H1 (cell line): ENCODE results near the gene CUL9. TPM values are rescaled to one million over a fixed set of nuclear protein-coding genes. Genes with fewer than 3 reads are reported as not detected.

Source experiments
- CTCF ChIA-PET: fragments of 300-600 bp; sonication (Branson Sonifier 250); formaldehyde crosslinking; loops from one replicate; lab custom pipeline; 2021; ENCODE audit not compliant: partially characterized antibody; lab: Charles Lee
- POLR2A ChIA-PET: fragments of 300-600 bp; sonication (Branson Sonifier 250); formaldehyde crosslinking; loops from one replicate; lab custom pipeline; 2021; ENCODE audit warnings: inconsistent platforms; ENCODE audit not compliant: partially characterized antibody; lab: Charles Lee
- DNase-seq, 2 experiments: peaks; one replicate each; pipeline versions ENCODE4 v3.0.0 to v3.0.0-alpha.2; 2010 to 2022; ENCODE audit warnings: low spot score in 2 of 2, low read depth in 1 of 2, mixed read lengths in 1 of 2
- FAIRE-seq: peaks from 2 replicates; lab custom pipeline; 2011; peaks lifted over from hg19 to GRCh38; lab: Jason Lieb, UNC
- H2AFZ ChIP-seq: 2 replicates; pipeline ENCODE4 v1.8.1; 2012; ENCODE audit warnings: low read length, inconsistent platforms
- H2AK5ac ChIP-seq: 2 replicates; pipeline ENCODE4 v1.6.1; 2013; ENCODE audit warnings: low read depth, low read length
- H2BK120ac ChIP-seq: replicated peaks from 2 replicates; pipeline ENCODE3; 2013; ENCODE audit warnings: low read depth, low read length, inconsistent platforms
- H2BK12ac ChIP-seq: 2 replicates; pipeline ENCODE4 v1.6.1; 2013; ENCODE audit warnings: low read depth, low read length
- H2BK15ac ChIP-seq: 2 replicates; pipeline ENCODE4 v1.6.1; 2013; ENCODE audit warnings: low read length
- H2BK20ac ChIP-seq: 2 replicates; pipeline ENCODE4 v1.6.1; 2013; ENCODE audit warnings: low read length
- H2BK5ac ChIP-seq: 2 replicates; pipeline ENCODE4 v1.6.1; 2013; ENCODE audit warnings: low read depth, low read length
- H3K14ac ChIP-seq: 2 replicates; pipeline ENCODE4 v1.6.1; 2013; ENCODE audit warnings: inconsistent platforms; ENCODE audit not compliant: insufficient read length
- H3K18ac ChIP-seq: 2 replicates; pipeline ENCODE4 v1.6.1; 2013; ENCODE audit warnings: low read length; ENCODE audit errors: extremely low read depth
- H3K23ac ChIP-seq: 2 replicates; pipeline ENCODE4 v1.6.1; 2013; ENCODE audit warnings: inconsistent platforms; ENCODE audit not compliant: insufficient read length
- H3K23me2 ChIP-seq: 2 replicates; pipeline ENCODE4 v1.6.1; 2013; ENCODE audit warnings: low read depth, low read length
- H3K27ac ChIP-seq: 2 replicates; pipeline ENCODE4 v1.6.1; 2011; ENCODE audit warnings: low read depth, low read length, inconsistent platforms
- H3K27me3 ChIP-seq, 4 experiments: replicated peaks in 1 of 4; 1 replicate in 1 of 4; 2 replicates in 3 of 4; pipeline versions ENCODE4 v1.6.1 to v1.8.1; 2011 to 2013; ENCODE audit warnings: low read length in 3 of 4, mild to moderate bottlenecking in 3 of 4, inconsistent platforms in 2 of 4, mixed read lengths in 2 of 4, moderate library complexity in 1 of 4; ENCODE audit not compliant: control insufficient read depth in 3 of 4, insufficient read depth in 3 of 4; ENCODE audit errors: extremely low read depth in 1 of 4
- H3K36me3 ChIP-seq, 4 experiments: 2 replicates each; pipeline versions ENCODE4 v1.6.1 to v1.8.1; 2011 to 2013; ENCODE audit warnings: mild to moderate bottlenecking in 4 of 4, low read length in 3 of 4, moderate library complexity in 2 of 4, control low read depth in 1 of 4, inconsistent platforms in 1 of 4; ENCODE audit not compliant: insufficient read depth in 4 of 4, control insufficient read depth in 2 of 4
- H3K4ac ChIP-seq: replicated peaks from 2 replicates; pipeline ENCODE3; 2013; ENCODE audit warnings: low read length, low read depth, mixed read lengths, inconsistent platforms; ENCODE audit not compliant: insufficient read length
- H3K4me1 ChIP-seq, 4 experiments: replicated peaks in 1 of 4; 1 replicate in 1 of 4; 2 replicates in 3 of 4; pipeline versions ENCODE4 v1.6.1 to v1.8.1; 2011 to 2013; ENCODE audit warnings: low read length in 3 of 4, inconsistent platforms in 2 of 4, mixed read lengths in 1 of 4; ENCODE audit not compliant: insufficient read depth in 4 of 4, control insufficient read depth in 3 of 4
- H3K4me2 ChIP-seq, 2 experiments: 2 replicates each; pipeline versions ENCODE4 v1.6.1 to v1.8.1; 2011 to 2013; ENCODE audit warnings: low read depth in 2 of 2, low read length in 2 of 2, control low read depth in 1 of 2, inconsistent platforms in 1 of 2, mild to moderate bottlenecking in 1 of 2; ENCODE audit not compliant: insufficient read depth in 1 of 2
- H3K4me3 ChIP-seq, 4 experiments: fragments of 200-600, 300-600 bp in 1 of 4; sonication (generic), shearing (Covaris generic), sonication (Bioruptor Twin) in 1 of 4; 2 replicates each; pipeline versions ENCODE4 v1.5.1 to v1.8.1; 2011 to 2016; ENCODE audit warnings: low read length in 4 of 4, low read depth in 3 of 4, control low read depth in 2 of 4, inconsistent platforms in 2 of 4, mild to moderate bottlenecking in 2 of 4, mixed read lengths in 1 of 4, moderate library complexity in 1 of 4; ENCODE audit not compliant: insufficient read depth in 2 of 4; ENCODE audit errors: extremely low read depth in 1 of 4
- H3K56ac ChIP-seq: replicated peaks from 2 replicates; pipeline ENCODE3; 2013; ENCODE audit warnings: low read depth, mild to moderate bottlenecking, mixed read lengths, low read length, inconsistent platforms; ENCODE audit not compliant: insufficient read length
- H3K79me1 ChIP-seq: 2 replicates; pipeline ENCODE4 v1.6.1; 2013; ENCODE audit warnings: low read depth, low read length, control low read depth
- H3K79me2 ChIP-seq, 2 experiments: 2 replicates each; pipeline versions ENCODE4 v1.6.1 to v1.8.1; 2012 to 2013; ENCODE audit warnings: low read length in 2 of 2, mild to moderate bottlenecking in 2 of 2, inconsistent platforms in 1 of 2; ENCODE audit not compliant: insufficient read depth in 2 of 2, control insufficient read depth in 1 of 2
- H3K9ac ChIP-seq, 4 experiments: replicated peaks in 1 of 4; 1 replicate in 1 of 4; 2 replicates in 3 of 4; pipeline versions ENCODE4 v1.6.1 to v1.8.1; 2011 to 2013; ENCODE audit warnings: low read depth in 3 of 4, low read length in 3 of 4, control low read depth in 2 of 4, mild to moderate bottlenecking in 2 of 4, moderate library complexity in 2 of 4, inconsistent platforms in 1 of 4; ENCODE audit errors: extremely low read depth in 1 of 4
- H3K9me3 ChIP-seq, 2 experiments: 2 replicates each; pipeline versions ENCODE4 v1.6.1 to v1.8.1; 2012 to 2013; ENCODE audit warnings: mild to moderate bottlenecking in 2 of 2, moderate library complexity in 2 of 2, control low read depth in 1 of 2, inconsistent platforms in 1 of 2, low read depth in 1 of 2, low read length in 1 of 2, mixed read lengths in 1 of 2; ENCODE audit not compliant: insufficient read depth in 2 of 2
- H4K20me1 ChIP-seq, 2 experiments: replicated peaks in 1 of 2; 2 replicates each; pipeline versions ENCODE3 to v1.8.1; 2011 to 2013; ENCODE audit warnings: inconsistent platforms in 2 of 2, low read length in 2 of 2, mild to moderate bottlenecking in 1 of 2; ENCODE audit not compliant: insufficient read depth in 2 of 2, control insufficient read depth in 1 of 2
- H4K5ac ChIP-seq: 2 replicates; pipeline ENCODE4 v1.6.1; 2013; ENCODE audit warnings: low read length, low read depth, mixed read lengths, inconsistent platforms; ENCODE audit not compliant: insufficient read length
- H4K8ac ChIP-seq: 2 replicates; pipeline ENCODE4 v1.8.0; 2013; ENCODE audit warnings: mild to moderate bottlenecking, moderate library complexity, low read length, inconsistent platforms; ENCODE audit not compliant: insufficient read depth; ENCODE audit errors: extremely low read depth
- H4K91ac ChIP-seq: replicated peaks from 2 replicates; pipeline ENCODE3; 2013; ENCODE audit warnings: low read length, mixed read lengths, inconsistent platforms; ENCODE audit not compliant: insufficient read length
- BCL11A ChIP-seq, 2 experiments: IDR thresholded peaks; one replicate each; pipeline ENCODE4 v1.6.1; 2011; ENCODE audit warnings: low read depth in 2 of 2, low read length in 2 of 2, mild to moderate bottlenecking in 2 of 2
- CBX8 ChIP-seq: fragments of 300-800, 300-1000 bp; sonication (generic); IDR thresholded peaks from 2 replicates; pipeline ENCODE4 v1.7.1; 2016; ENCODE audit warnings: low read depth, low read length, borderline replicate concordance
- CHD1 ChIP-seq: IDR thresholded peaks from 2 replicates; pipeline ENCODE4 v1.6.1; 2012; ENCODE audit warnings: low read depth, low read length, improper control_type of control experiment
- EZH2 ChIP-seq: fragments of 200-600 bp; sonication (generic); IDR thresholded peaks from 2 replicates; pipeline ENCODE4 v1.7.1; 2012; ENCODE audit warnings: low read depth, mild to moderate bottlenecking, moderate library complexity, low read length, inconsistent platforms; ENCODE audit not compliant: severe bottlenecking
- FOSL1 ChIP-seq: IDR thresholded peaks from 2 replicates; pipeline ENCODE4 v1.6.1; 2011; ENCODE audit warnings: mild to moderate bottlenecking, low read depth, low read length, moderate library complexity; ENCODE audit not compliant: insufficient read depth
- GTF2F1 ChIP-seq: IDR thresholded peaks from 2 replicates; pipeline ENCODE4 v1.6.1; 2012; ENCODE audit warnings: low read depth, low read length, improper control_type of control experiment, borderline replicate concordance
- KDM1A ChIP-seq: fragments of 200-600, 300-600 bp; sonication (generic); IDR thresholded peaks from 2 replicates; pipeline ENCODE4 v1.7.1; 2016; ENCODE audit warnings: mild to moderate bottlenecking, low read length, borderline replicate concordance
- KDM4A ChIP-seq: IDR thresholded peaks from one replicate; pipeline ENCODE4 v1.7.1; 2012; ENCODE audit warnings: low read depth, mild to moderate bottlenecking, moderate library complexity, low read length, inconsistent platforms; ENCODE audit not compliant: severe bottlenecking
- KDM5A ChIP-seq: fragments of 200-600 bp; IDR thresholded peaks from 2 replicates; pipeline ENCODE4 v1.7.1; 2012; ENCODE audit warnings: mild to moderate bottlenecking, low read length, inconsistent platforms, mixed read lengths
- PHF8 ChIP-seq: fragments of 200-600 bp; sonication (generic); conservative IDR thresholded peaks from 2 replicates; pipeline ENCODE4 v1.7.1; 2012; ENCODE audit warnings: low read depth, mild to moderate bottlenecking, inconsistent platforms, low read length, moderate library complexity
- RXRA ChIP-seq: IDR thresholded peaks from 2 replicates; pipeline ENCODE4 v1.6.1; 2011; ENCODE audit warnings: low read depth, mild to moderate bottlenecking, low read length, moderate library complexity; ENCODE audit not compliant: insufficient read depth
- TBP ChIP-seq: IDR thresholded peaks from 2 replicates; pipeline ENCODE4 v1.6.1; 2011; ENCODE audit warnings: low read depth, low read length, improper control_type of control experiment
- polyA plus RNA-seq, 7 experiments: library from polyadenylated mRNA; depleted of rRNA in 3 of 7; stranded (reverse) in 5 of 7; unstranded in 2 of 7; fragments of >200 nt in 5 of 7; fragments of 200-250 nt in 2 of 7; gene quantifications; 1 replicate in 5 of 7; 2 replicates in 1 of 7; 4 replicates in 1 of 7; pipeline versions ENCODE4 v1.2.1 to v1.2.3, GENCODE V29; 2011 to 2013; ENCODE audit warnings: missing spikeins in 2 of 7, mixed read lengths in 2 of 7
- total RNA-seq: library from RNA; stranded (reverse); fragmentation: NEBNext Ultra II Directional; extraction: Animal tissue kit (Norgen Biotek cat#: 25700); gene quantifications from 2 replicates; pipeline ENCODE4 v1.2.1, GENCODE V29; 2021
- TF ChIP-seq, protein P1 (sequence below): IDR thresholded peaks from 2 replicates; pipeline ENCODE4 v1.6.1; 2012; ENCODE audit warnings: inconsistent platforms

CUL9 gene
- total and polyA plus RNA-seq, 2 of the 8 experiments (the other 6 are each of a cell fraction or from before 2014, with no cell fraction given) = 7.7 to 9.8 TPM

DNA sequence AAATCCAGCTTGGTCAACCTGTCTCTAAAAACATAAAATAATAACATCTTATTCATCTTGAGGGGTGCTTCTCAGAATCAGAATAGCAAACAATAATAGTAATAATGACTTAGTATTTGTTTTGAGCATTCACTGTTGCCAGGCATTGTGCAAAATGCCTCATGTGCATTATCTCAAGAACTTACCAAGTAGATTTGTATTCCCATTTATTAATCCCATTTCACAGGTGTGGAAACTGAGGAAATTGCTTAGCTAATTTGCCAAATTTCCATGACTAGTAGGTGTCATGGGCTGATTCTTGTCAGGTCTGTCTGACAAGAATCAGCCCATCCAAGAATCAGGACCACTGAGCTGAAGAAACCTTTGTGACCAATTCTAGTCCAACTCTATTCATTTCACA is 66.8 kb downstream of the CUL9 start:
- Histone ChIP-seq H3K4me1 (peaks cover 4 to 7% (median 6%) of the 10 kb centered on the region in 4 experiments), H4K8ac (no peak overlapping the region), H3K9me3 (no peaks in the 10 kb centered on the region), H2BK20ac (no peak overlapping the region), H3K36me3 (no peaks in the 10 kb centered on the region), H3K23me2 (peaks cover 14% of the 10 kb centered on the region; the same call in 1 of the 2 replicates), H3K4me3 (no peak overlapping the region), H2AK5ac (no peak overlapping the region), H4K5ac (no peak overlapping the region), H4K20me1 (no peaks in the 10 kb centered on the region), H2BK12ac (no peak overlapping the region), H3K4me2 (no peak overlapping the region; a peak in 1 of 4 replicates), H3K79me2 (no peaks in the 10 kb centered on the region), H3K14ac (no peak overlapping the region), H2AFZ (no peak overlapping the region), H3K56ac (no peak overlapping the region), H2BK5ac (no peak overlapping the region), H4K91ac (no peak overlapping the region), H3K27ac (no peak overlapping the region), H3K4ac (no peak overlapping the region), H3K27me3 (peaks cover 8 to 25% (median 21%) of the 10 kb centered on the region in 4 experiments), H3K23ac (no peak overlapping the region), H3K79me1 (no peaks in the 10 kb centered on the region), H2BK120ac (no peak overlapping the region), H2BK15ac (no peak overlapping the region), H3K18ac (no peak overlapping the region), H3K9ac (no peak overlapping the region)
- POLR2A ChIA-PET = interaction anchor here (0.6 to 1.5 kb wide), 3 partner anchors 9 to 364 kb away, joined by 3 to 5 read pairs (median 4); no protein-coding TSS in a partner anchor
- FAIRE-seq = no peak
- TF ChIP-seq RXRA (no peak), GTF2F1 (no peak), CHD1 (no peak), BCL11A (IDR thresholded peaks at IDR 0.05; ENCODE audit: low read depth in 2 of 2, low read length in 2 of 2) (no peak), TBP (no peak), KDM1A (no peak), EZH2 (no peak), CBX8 (no peak), FOSL1 (no peak), KDM5A (no peak), PHF8 (no peak), KDM4A (no peak)
- TF ChIP-seq, protein P1, sequence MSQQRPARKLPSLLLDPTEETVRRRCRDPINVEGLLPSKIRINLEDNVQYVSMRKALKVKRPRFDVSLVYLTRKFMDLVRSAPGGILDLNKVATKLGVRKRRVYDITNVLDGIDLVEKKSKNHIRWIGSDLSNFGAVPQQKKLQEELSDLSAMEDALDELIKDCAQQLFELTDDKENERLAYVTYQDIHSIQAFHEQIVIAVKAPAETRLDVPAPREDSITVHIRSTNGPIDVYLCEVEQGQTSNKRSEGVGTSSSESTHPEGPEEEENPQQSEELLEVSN = no peak
- CTCF ChIA-PET = no interaction called here
- DNase-seq = no peak
